SIG-M5 (cell line): ENCODE measurements around the gene EMC9.

ENCODE experiments used
- DNase-seq: peaks from one replicate; lab custom pipeline; 2025; lab: John Stamatoyannopoulos, UW

The EMC9 gene

GRCh38 chr14:24131549-24131966, 9.8 kb downstream of the EMC9 start:
- no peak for DNase-seq

- DNase-seq: no peak
Measured at GRCh38 chr14:24130717-24131548, 10.5 kb downstream of the EMC9 start.

- peak; percentile 8 for DNase-seq
Measured at GRCh38 chr14:24130380-24130716, 11.0 kb downstream of the EMC9 start, which contains the start of gene FITM1. Gene FITM1, plus strand, starts transcription at chr14:24130659. Its CDS starts 905 bp downstream, at chr14:24131564.

GRCh38 chr14:24129410-24129998, 11.9 kb downstream of the EMC9 start:
- no peak for DNase-seq

GRCh38 chr14:24127673-24128072, 13.7 kb downstream of the EMC9 start:
- no peak for DNase-seq

GRCh38 chr14:24126939-24127338, 14.5 kb downstream of the EMC9 start:
- DNase-seq: no peak

- DNase-seq: no peak
Measured at GRCh38 chr14:24123424-24124417, 17.7 kb downstream of the EMC9 start.

- DNase-seq: no peak
Measured at GRCh38 chr14:24122898-24123297, 18.5 kb downstream of the EMC9 start.

- DNase-seq: no peak
Measured at GRCh38 chr14:24122416-24122815, 19.0 kb downstream of the EMC9 start.

GRCh38 chr14:24121210-24121609, 20.2 kb downstream of the EMC9 start:
- DNase-seq: no peak

GRCh38 chr14:24119691-24120090, 21.7 kb downstream of the EMC9 start:
- DNase-seq: no peak

GRCh38 chr14:24117179-24117578, 24.2 kb downstream of the EMC9 start:
- DNase-seq: no peak

GRCh38 chr14:24116128-24116814, 25.1 kb downstream of the EMC9 start:
- no peak for DNase-seq

- DNase-seq: no peak
Measured at GRCh38 chr14:24115422-24116127, 25.8 kb downstream of the EMC9 start.

- DNase-seq: peak; percentile 99
Measured at GRCh38 chr14:24114532-24115421, 26.6 kb downstream of the EMC9 start, which contains the start of the genes DCAF11 and NRL. Gene DCAF11, plus strand, starts transcription at chr14:24114777. Its CDS starts 818 bp downstream, at chr14:24115595. Gene NRL, minus strand, starts transcription at chr14:24114949. Its CDS starts 32,101 bp downstream, at chr14:24082848.

- peak; percentile 65 for DNase-seq
Measured at GRCh38 chr14:24113801-24114531, 27.4 kb downstream of the EMC9 start.

GRCh38 chr14:24113379-24113800, 28.0 kb downstream of the EMC9 start:
- DNase-seq: no peak

GRCh38 chr14:24110523-24110922, 30.9 kb downstream of the EMC9 start:
- DNase-seq: no peak

GRCh38 chr14:24110060-24110459, 31.3 kb downstream of the EMC9 start:
- DNase-seq: no peak
